NK-92 treated with Interleukin-12 subunit alpha and Interleukin-12 subunit beta, amount 100 ng/mL, for 24 hours (cell line): ENCODE results near the gene GRK3.

Experiments
- DNase-seq: peaks from one replicate; lab custom pipeline; 2025; lab: John Stamatoyannopoulos, UW

Gene GRK3

GRCh38 chr22:25760294-25760693 is 195.8 kb downstream of the GRK3 start:
- no peak for DNase-seq

GRCh38 chr22:25760848-25761595 is 196.5 kb downstream of the GRK3 start:
- DNase-seq: no peak

DNA sequence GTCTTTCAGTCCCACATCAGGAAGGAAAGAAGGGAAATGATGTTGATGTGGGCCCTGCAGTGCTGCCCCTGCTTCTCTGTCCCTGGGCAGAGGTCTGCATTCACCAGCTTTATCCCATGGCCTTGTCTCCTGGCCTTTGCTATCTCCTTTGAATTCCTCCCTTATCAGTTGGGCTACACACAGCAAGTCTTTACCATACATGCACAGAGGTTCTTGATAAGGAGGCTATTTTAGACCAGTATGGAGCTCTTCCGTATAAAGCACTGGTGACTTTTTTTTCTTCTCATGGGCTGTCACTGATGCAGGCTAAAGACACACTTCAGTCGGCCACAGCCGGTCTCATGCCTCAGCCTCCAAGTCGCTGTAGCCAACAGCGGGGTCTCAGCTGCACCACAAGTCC is 197.7 kb downstream of the GRK3 start:
- no peak for DNase-seq

DNA sequence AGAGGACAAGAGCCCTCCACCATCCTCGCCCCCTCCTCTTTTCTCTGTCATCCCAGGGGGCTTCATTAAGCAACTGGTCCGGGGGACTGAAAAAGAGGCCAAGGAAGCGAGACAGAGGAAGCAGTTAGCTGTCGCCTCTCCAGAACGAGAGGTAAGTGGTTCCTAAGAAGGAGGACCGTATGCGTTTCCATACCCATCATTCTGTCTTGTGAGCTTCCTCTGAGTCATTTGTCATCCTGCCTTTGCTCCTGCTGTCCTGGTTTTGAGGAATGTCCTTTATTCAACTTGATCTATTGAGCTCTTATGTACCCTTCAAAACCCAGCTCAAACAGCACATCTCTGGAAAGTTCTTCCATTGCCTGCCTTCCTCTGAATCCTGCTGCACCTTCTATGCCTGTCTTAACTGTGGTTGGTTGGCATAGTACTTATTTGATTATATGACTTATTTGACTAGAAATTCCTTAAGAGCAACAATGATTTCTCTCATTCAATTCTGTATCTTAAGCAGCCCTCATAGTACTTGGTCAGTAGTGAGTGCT is 198.8 kb downstream of the GRK3 start:
- no peak for DNase-seq

DNA sequence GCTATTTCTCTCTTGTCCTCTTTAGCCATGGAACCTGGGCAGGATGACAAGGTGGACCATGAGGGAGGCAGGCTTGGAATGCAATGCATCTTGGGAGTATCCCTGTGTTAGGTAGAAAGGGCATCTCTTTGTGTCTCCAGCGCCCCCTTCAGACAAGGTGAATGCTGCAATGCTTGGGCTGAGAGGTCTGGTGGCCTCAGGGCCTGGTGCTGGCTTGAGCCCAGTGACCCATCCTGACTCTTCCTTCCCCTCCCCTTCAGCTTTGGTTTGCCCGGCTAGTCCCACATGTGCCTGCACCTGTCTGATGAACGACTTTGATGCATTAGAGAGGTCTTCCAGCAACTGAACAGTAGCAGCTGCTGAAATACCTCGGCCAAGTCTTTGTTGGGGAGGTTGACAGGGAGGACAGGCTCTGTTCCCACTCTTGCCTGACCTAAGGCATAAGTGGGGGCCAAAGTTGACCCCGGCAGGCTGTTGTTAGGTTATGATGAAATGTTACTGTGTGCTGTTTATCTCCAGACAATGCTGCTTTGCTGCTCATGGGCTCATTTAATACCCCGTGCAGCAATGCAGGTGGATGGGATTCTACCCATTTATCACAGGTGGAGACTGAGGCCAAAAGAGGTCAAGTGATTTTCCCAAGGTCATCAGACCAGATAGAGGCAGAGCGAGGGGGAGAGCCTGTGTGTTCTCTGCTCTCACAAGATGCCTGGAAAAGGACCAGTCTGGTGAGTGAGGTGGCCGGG is 200.0 kb downstream of the GRK3 start:
- no peak for DNase-seq

- DNase-seq: no peak
Observed at GRCh38 chr22:25765016-25765367, 200.5 kb downstream of the GRK3 start.

GRCh38 chr22:25765801-25766200 is 201.3 kb downstream of the GRK3 start:
- DNase-seq: no peak

GRCh38 chr22:25766418-25766817 is 201.9 kb downstream of the GRK3 start:
- DNase-seq: no peak

DNA sequence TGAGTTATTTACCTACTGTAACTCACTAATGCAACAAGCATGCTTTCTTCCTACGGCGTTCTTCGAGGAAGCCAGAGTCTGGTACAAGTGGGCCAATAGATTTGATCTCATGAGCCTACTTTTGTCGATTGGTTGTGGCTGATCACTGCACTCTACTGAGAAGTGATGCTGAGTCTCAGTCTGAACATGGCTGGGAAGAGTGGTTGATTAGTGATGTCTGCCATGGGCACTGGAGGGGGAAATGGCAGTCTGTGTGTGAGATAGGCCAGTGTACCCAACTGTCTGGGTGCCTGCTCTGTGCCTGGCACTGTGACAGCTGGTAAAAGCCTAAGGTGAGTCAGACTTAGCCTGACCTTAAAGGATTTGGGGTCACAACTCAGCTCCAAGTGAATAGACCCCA is 205.9 kb downstream of the GRK3 start:
- DNase-seq: no peak

- DNase-seq: no peak
Observed at GRCh38 chr22:25772288-25772687, 207.8 kb downstream of the GRK3 start.

- no peak for DNase-seq
Observed at GRCh38 chr22:25774575-25775026, 210.1 kb downstream of the GRK3 start.

DNA sequence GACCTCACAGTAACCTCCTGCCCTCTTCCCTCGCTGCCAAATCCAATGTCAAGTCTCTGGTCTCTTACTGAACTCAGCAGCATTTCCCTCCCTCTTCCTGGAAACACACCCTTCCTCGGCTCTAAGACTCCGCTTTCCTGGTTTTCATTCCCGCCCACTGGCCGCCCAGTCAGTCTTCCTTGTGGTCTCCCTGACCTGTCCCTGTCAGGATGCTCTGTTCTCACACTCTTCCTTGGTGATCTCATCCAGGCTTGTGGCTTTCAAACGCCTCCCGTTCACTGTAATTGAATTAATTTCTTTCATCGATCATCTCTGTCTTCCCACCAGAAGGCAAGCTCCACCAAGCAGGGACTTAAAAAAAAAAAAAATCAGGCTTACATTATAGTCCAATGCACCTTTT is 211.1 kb downstream of the GRK3 start:
- no peak for DNase-seq

- DNase-seq: no peak
Observed at GRCh38 chr22:25777411-25777810, 212.9 kb downstream of the GRK3 start.

DNA sequence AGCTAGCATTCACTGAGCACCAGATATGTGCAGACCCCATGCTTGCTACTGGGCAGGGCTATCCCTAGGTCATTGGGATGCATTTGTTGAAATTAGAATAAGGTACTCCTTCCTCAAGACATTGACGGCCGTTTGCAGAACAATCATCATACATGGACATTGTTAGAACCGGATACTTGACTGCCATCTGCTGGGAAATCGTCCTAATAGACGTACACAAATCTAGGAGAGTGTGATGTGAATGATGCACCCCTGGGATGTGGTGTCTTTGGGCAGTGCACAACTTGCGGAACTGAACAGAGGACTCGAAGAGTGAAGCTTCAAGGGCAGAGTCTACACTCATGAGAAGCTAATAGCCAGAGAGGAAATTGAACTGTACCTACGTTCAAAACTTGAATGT is 213.4 kb downstream of the GRK3 start:
- no peak for DNase-seq
